ENCODE data around the gene UBL7.

GRCh38 chr15:74403991-74404563 lies 56.9 kb downstream of the UBL7 start:
- TF ChIP-seq CTCF (IDR thresholded peaks at IDR 0.05): no peak
- TF ChIP-seq POLR2A (IDR thresholded peaks at IDR 0.05): no peak
- no peak for TF ChIP-seq EP300 (IDR thresholded peaks at IDR 0.05)
